Measurements from ENCODE around the gene HSPB6. TPM values are rescaled to one million over a fixed set of nuclear protein-coding genes. Genes with fewer than 3 reads are reported as not detected.
A peak's percentile ranks its signal among the peaks of the same experiment; 100 is the strongest.

HSPB6 gene
- total RNA-seq, 1 donor from 2014 or later = 0.17 TPM

DNA sequence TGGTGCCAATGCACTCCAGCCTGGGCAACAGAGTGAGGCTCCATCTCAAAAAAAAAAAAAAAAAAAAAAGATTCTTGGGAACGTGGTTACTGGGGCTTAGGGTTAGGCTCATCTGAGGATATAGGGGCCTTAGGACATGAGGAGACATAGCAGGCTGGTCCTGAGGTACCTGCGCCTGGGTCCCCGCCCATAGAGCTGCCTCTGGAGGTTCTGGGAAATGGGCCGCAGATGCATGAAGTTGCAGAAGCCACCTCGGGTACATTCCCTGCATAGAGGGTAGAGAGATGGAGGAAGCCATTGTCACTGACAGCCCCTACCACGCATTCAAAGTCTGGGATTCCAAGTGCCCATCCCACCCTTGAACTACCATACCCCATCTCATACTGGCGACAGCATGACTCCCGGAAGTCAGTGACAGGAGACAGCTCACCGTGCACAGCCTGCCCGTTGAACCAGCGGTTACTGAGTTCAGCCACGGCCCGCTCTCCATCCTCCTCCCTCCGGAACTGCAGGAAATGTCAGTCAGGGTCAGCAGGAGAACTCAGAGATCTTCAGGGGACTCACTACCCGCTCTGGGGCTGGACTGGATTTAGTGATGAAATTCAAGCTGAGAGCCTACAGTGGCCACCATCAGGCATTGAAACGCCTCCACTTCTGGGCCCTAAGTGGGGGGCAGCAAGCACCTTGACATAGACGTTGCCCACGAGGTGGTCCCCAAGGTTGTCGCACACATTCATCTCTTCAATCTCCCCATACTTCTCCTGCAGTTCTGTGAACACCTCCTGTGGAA is 13.0 kb downstream of the HSPB6 start:
- no peaks in the 10 kb centered on the region for H3K36me3 ChIP-seq (ENCODE audit: control insufficient read depth, insufficient read depth, low read length)
- no peak overlapping the region for H3K4me3 ChIP-seq (ENCODE audit: low read depth, low read length)
- no peak for DNase-seq (ENCODE audit: low read depth)
- TF ChIP-seq, protein P1, sequence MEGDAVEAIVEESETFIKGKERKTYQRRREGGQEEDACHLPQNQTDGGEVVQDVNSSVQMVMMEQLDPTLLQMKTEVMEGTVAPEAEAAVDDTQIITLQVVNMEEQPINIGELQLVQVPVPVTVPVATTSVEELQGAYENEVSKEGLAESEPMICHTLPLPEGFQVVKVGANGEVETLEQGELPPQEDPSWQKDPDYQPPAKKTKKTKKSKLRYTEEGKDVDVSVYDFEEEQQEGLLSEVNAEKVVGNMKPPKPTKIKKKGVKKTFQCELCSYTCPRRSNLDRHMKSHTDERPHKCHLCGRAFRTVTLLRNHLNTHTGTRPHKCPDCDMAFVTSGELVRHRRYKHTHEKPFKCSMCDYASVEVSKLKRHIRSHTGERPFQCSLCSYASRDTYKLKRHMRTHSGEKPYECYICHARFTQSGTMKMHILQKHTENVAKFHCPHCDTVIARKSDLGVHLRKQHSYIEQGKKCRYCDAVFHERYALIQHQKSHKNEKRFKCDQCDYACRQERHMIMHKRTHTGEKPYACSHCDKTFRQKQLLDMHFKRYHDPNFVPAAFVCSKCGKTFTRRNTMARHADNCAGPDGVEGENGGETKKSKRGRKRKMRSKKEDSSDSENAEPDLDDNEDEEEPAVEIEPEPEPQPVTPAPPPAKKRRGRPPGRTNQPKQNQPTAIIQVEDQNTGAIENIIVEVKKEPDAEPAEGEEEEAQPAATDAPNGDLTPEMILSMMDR (IDR thresholded peaks at IDR 0.05; ENCODE audit: insufficient read depth, low read length, poor library complexity, severe bottlenecking) = no peak
- H3K27me3 ChIP-seq (ENCODE audit: control insufficient read depth, insufficient read depth, low read length) = no peaks in the 10 kb centered on the region

DNA sequence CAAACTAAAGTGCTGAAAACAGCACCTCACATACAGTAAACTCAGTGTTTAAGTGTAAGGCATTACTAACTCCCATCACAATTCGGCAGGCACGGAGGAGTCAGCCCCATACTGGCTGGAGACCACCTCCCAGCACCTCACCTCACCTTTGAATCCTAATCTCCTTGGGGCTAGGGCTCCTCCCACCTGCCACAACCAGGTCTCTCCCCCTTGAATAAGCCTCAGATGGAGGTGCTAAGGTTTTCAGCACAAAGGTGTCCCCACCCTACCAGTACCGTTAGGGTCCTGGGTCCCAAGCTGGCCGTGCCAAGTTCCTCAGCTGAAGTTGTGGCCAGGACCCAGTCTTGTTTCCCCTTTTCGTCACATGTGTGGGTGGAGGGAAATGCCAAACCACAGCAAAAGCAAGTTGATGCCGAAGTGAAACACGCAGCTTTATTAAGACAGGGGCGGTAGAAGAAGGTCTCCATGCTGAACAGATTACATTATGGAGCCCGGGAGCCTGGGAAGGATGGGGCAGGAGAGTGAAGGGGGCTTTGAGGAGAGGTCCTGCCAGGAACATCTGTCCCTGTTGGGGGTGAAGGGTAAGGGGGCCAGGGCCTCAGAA is 14.6 kb downstream of the HSPB6 start, which contains the start of gene IGFLR1:
TSS of gene IGFLR1 (minus strand) at position 332 of the 604 bp plus-strand sequence. CDS start 1,272 bp downstream, outside the sequence.
- Histone ChIP-seq H3K27me3 (ENCODE audit: control insufficient read depth, insufficient read depth, low read length) (no peaks in the 10 kb centered on the region), H3K4me3 (ENCODE audit: low read depth, low read length) (peak within 1 kb of the TSS; percentile 37), H3K36me3 (ENCODE audit: control insufficient read depth, insufficient read depth, low read length) (no peaks in the 10 kb centered on the region)
- no peak for DNase-seq (ENCODE audit: low read depth)
- TF ChIP-seq, protein P1 (IDR thresholded peaks at IDR 0.05; ENCODE audit: insufficient read depth, low read length, poor library complexity, severe bottlenecking) = no peak

DNA sequence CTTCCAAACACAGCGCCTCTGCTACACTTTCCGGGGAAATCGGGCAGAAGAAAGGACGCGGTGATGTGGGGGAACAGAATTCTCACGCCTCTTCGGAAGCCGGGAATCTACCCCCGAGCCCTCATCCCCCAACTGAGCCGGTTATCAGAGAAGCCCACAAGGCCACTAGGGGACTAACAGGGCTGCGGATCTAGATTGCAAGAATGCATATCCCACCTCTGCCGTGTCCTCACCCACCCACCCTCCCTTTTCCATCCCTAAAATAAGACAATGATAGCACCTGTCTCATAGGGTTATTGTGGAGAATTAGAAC is 15.7 kb downstream of the HSPB6 start:
- peak overlapping the region; percentile 37 for H3K4me3 ChIP-seq (ENCODE audit: low read depth, low read length)
- no peaks in the 10 kb centered on the region for H3K27me3 ChIP-seq (ENCODE audit: control insufficient read depth, insufficient read depth, low read length)
- TF ChIP-seq, protein P1 (IDR thresholded peaks at IDR 0.05; ENCODE audit: insufficient read depth, low read length, poor library complexity, severe bottlenecking) = peak; percentile 12
- no peak for DNase-seq (ENCODE audit: low read depth)
- no peaks in the 10 kb centered on the region for H3K36me3 ChIP-seq (ENCODE audit: control insufficient read depth, insufficient read depth, low read length)

DNA sequence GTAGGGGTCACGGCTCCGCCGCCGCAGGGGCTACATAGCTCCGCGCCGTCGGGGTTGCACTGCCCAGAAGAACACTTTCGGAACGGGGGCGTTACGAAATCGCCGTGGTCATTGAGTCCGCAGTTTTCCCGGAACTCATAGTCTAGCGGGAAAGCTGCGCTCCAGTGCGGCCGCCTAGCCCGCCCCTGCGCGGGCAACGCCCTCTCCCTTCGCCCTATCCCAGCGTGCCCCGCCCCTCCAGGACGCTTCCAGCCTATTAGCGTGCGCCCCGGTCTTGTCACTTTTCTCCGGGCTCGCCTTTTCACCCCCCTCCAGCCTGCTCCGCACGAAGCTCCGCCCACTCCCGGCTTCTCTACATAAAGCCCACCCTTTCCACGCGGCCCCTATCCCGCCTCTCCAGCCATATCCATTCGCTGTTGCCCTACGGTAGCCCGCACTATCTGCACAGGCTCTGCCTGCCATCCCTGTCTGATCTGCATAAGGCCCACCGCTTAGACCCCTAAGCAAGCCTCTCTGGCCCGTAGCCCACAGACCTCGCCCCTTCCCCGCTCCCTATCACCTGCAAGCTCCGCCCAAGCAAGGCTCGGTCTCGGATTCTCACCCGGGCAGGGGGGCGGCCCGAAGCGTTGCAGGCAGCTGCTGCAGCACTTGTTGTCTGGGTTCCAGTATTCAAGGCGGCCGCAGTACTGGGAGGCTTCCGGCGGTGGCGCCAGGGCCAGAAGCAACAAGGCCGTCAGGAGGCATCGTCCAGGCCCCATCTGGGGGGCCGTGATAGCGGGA is 16.2 kb downstream of the HSPB6 start:
- TF ChIP-seq, protein P1 (IDR thresholded peaks at IDR 0.05; ENCODE audit: insufficient read depth, low read length, poor library complexity, severe bottlenecking) = no peak
- peak; percentile 83 for DNase-seq (ENCODE audit: low read depth)
- no peaks in the 10 kb centered on the region for H3K36me3 ChIP-seq (ENCODE audit: control insufficient read depth, insufficient read depth, low read length)
- peak overlapping the region; percentile 52 for H3K4me3 ChIP-seq (ENCODE audit: low read depth, low read length)
- H3K27me3 ChIP-seq (ENCODE audit: control insufficient read depth, insufficient read depth, low read length) = no peaks in the 10 kb centered on the region

DNA sequence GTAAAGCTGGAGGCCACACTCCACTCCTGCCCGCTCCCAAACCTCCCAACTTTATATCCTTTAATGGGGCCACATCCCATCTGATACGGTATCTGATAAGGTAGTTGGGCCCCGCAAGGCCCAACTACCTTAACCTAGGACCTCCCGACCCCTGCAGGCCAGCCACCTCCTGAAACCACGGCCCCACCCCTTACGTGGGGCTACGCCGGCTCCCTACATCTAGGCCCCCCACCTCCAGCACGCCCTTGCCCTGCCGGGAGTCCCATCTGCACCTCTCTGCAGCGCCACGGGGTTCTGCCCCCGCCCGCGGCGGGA is 16.8 kb downstream of the HSPB6 start:
- Histone ChIP-seq H3K4me3 (ENCODE audit: low read depth, low read length) (peak overlapping the region; percentile 52), H3K36me3 (ENCODE audit: control insufficient read depth, insufficient read depth, low read length) (no peaks in the 10 kb centered on the region), H3K27me3 (ENCODE audit: control insufficient read depth, insufficient read depth, low read length) (no peaks in the 10 kb centered on the region)
- no peak for DNase-seq (ENCODE audit: low read depth)
- TF ChIP-seq, protein P1 (IDR thresholded peaks at IDR 0.05; ENCODE audit: insufficient read depth, low read length, poor library complexity, severe bottlenecking) = no peak

Measured in kidney epithelial cell (primary cell).